Activated CD4-positive, alpha-beta T cell treated with anti-CD3 and anti-CD28 coated beads, Interleukin-10, Interleukin-2, amounts not matched to agents 100 ng/mL and 50 ng/mL, durations not matched to agents 16 hours and 8 hours (primary cell): ENCODE measurements around the gene GPR3.

Source experiments
- DNase-seq: peaks from one replicate; pipeline ENCODE4 v3.0.0-alpha.2; 2020

GPR3 gene

GRCh38 chr1:27358928-27359313 lies 33.5 kb upstream of the GPR3 start:
- DNase-seq = no peak

GRCh38 chr1:27359822-27360158 lies 32.6 kb upstream of the GPR3 start:
- DNase-seq = no peak

DNA sequence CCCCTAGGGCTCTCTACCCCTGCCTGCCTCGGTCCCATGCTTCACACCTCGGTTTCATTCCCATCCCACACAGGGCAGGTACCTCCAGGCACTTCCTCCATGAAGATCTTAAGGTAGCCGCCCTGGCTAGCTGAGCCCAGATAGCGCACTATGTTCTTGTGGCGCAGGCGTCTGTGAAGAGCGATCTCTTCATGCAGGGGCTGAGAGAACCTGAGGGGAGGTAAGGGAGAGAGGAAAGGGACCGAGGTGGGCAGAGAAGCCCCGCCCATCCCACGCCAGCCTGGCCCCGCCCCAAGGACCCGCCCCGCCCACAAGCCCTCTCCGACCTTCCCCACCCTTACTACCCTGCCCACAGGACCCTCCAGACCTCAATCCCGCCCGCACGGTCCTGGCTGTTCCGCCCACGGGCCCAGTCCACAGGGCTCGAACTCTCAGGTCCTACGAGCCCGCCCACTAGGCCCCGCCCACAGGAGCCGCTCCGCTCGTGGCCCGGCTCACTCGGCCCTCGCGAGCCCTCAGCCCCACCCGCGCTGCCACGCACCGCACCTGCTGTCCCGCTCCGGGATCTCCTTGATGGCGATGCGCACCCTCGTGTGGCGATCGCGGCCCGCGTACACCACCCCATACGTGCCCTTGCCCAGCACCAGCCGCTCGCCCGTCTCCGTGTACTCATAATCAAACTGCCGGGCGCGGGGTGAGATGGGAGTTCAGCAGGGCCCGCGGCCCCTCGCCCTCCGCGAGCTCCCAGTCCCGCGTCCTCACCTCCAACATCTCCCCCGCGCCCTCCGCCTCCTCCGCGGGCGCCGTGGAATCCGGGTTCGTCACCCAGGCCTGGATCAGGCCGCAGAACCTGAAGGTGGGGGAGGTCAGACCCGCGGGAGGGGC lies 32.0 kb upstream of the GPR3 start:
- DNase-seq = no peak

- DNase-seq = no peak
These were observed 31.4 kb upstream of the GPR3 start for GRCh38 chr1:27361044-27361402.

- DNase-seq = no peak
These were observed 30.9 kb upstream of the GPR3 start for GRCh38 chr1:27361553-27361952.

GRCh38 chr1:27363766-27364695 lies 28.4 kb upstream of the GPR3 start:
- DNase-seq = no peak

- DNase-seq = no peak
These were observed 27.6 kb upstream of the GPR3 start for GRCh38 chr1:27364696-27365371.

GRCh38 chr1:27365372-27366112 lies 26.9 kb upstream of the GPR3 start:
- DNase-seq = peak; percentile 85

- DNase-seq = peak; percentile 82
These were observed 26.4 kb upstream of the GPR3 start for GRCh38 chr1:27366113-27366410.

- peak; percentile 62 for DNase-seq
These were observed 25.8 kb upstream of the GPR3 start, which contains the start of gene MAP3K6 for GRCh38 chr1:27366411-27367159. TSS of gene MAP3K6 (minus strand) at chr1:27366961. CDS start at chr1:27366597, 364 bp downstream.

- DNase-seq = no peak
These were observed 25.2 kb upstream of the GPR3 start for GRCh38 chr1:27367160-27367650.

GRCh38 chr1:27368869-27369582 lies 23.4 kb upstream of the GPR3 start:
- no peak for DNase-seq

DNA sequence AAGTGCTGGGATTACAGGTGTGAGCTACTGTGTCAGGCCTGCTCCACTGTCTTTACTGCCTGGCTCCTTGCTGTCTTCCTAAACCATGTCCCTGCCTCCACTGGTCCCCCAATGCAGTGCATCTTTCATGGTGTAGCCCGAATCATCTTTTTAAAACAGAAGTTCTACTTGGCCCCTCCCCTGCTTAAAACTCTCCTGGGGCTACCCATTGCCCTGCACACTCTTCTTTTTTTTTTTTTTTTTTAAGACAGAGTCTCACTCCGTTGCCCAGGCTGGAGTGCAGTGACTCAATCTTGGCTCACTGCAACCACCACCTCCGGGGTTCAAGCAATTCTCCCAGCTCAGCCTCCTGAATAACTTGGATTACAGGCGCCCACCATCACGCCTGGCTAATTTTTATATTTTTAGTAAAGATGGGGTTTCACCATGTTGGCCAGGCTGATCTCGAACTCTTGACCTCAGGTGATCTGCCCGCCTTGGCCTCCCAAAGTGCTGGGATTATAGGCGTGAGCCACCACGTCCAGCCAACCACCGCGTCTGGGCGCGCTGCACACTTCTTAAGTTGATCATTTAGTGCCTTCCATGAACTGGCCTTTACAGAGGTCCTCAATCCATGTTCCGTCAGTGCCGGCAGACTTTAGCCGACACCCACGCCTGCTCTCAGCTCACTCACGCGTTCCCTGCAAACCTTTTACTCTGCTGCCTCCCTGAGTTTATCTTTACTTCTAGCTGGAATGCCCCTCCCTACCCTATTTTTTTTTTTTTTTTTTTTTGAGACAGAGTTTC lies 20.2 kb upstream of the GPR3 start:
- DNase-seq = no peak

- no peak for DNase-seq
These were observed 19.4 kb upstream of the GPR3 start for GRCh38 chr1:27372808-27373690.

GRCh38 chr1:27374362-27375086 lies 17.9 kb upstream of the GPR3 start, which contains the start of gene FCN3:
TSS of gene FCN3 (minus strand) at chr1:27374824. CDS start at chr1:27374818, 6 bp downstream.
- no peak for DNase-seq

DNA sequence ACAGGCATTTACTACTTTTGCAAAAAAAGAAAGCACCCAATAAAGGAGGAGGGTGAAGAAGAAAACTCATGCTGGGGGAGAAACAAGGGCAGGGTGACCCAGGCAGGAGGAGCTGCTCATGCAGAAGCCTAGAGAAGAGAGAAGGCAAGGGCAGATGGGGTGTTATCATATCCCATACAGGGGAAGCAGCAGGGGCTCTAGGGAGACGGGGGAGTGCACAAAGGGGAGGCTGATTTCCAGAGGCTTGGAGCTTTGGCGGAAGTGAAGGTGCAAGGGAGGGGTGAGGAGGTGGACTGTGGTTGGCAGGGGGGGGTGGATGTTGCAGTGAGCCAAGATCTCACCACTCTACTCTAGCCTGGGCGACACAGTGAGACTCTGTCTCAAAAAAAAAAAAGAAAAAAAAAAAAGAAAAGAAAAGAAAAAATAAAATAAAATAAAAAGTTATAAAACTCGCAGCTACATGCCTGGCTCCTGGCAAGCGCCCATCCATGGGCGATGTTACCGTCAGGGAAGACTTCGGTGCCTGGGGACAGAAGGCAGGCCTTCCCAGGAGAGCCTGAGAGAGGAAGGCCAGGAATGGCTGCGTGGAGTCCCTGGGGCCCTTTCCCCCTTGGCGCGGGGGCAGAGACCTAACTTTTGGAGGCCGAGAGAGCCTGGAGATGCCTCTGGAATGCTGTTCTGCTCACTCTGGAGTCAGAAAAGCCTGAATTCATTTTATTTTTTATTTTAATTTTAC lies 14.5 kb upstream of the GPR3 start:
- no peak for DNase-seq

- no peak for DNase-seq
These were observed 12.8 kb upstream of the GPR3 start for GRCh38 chr1:27379564-27380122.
